22Rv1 (cell line): ENCODE results near the gene DYNLT4.

ENCODE experiments used
- ZFX ChIP-seq: fragments of 450-650 bp; IDR thresholded peaks from 2 replicates; pipeline ENCODE4 v1.6.1; 2017; ENCODE audit warnings: antibody characterized with exemption, borderline replicate concordance
- TF ChIP-seq, protein P1 (sequence below): fragments of 450-650 bp; IDR thresholded peaks from 2 replicates; pipeline ENCODE4 v1.5.1; 2017; ENCODE audit warnings: mild to moderate bottlenecking

- TF ChIP-seq, protein P1, sequence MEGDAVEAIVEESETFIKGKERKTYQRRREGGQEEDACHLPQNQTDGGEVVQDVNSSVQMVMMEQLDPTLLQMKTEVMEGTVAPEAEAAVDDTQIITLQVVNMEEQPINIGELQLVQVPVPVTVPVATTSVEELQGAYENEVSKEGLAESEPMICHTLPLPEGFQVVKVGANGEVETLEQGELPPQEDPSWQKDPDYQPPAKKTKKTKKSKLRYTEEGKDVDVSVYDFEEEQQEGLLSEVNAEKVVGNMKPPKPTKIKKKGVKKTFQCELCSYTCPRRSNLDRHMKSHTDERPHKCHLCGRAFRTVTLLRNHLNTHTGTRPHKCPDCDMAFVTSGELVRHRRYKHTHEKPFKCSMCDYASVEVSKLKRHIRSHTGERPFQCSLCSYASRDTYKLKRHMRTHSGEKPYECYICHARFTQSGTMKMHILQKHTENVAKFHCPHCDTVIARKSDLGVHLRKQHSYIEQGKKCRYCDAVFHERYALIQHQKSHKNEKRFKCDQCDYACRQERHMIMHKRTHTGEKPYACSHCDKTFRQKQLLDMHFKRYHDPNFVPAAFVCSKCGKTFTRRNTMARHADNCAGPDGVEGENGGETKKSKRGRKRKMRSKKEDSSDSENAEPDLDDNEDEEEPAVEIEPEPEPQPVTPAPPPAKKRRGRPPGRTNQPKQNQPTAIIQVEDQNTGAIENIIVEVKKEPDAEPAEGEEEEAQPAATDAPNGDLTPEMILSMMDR: no peak
- TF ChIP-seq ZFX: no peak
Observed at GRCh38 chr1:44821240-44821715, 14.1 kb upstream of the DYNLT4 start.
